Measurements from ENCODE around the gene AKNA. TPM values are rescaled to one million over a fixed set of nuclear protein-coding genes. Genes with fewer than 3 reads are reported as not detected.

AKNA gene
- total and polyA plus RNA-seq, 2 donors (not counting 1 experiment from before 2014, with no cell fraction given): 178 to 407 TPM

DNA sequence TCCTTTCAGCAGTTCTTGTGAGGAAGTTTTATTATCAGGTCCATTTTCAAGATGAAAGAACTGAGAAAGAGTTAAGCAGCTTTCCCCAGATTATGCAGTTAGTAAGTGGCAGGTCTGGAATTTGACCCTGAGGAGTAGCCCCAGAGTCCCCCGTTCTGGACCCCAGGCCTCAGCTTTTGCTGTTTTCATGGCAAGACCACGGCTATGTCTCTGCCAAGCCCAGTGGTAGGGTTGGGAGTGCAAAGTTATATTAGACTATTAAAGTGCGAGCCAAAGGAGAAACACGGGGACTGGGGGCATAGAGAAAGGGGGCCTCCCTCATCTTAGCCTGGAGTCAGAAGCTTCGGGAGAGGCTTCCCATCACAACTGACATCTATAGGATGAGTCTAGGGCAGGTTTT, 84.2 kb downstream of the AKNA start:
- Mint-ChIP-seq H3K27ac (no peak overlapping the region), H3K4me1 (peaks cover 3% of the 10 kb centered on the region), H3K27me3 (peaks cover 4% of the 10 kb centered on the region), H3K4me3 (no peak overlapping the region), H3K9me3 (ENCODE audit: insufficient read depth) (no peaks in the 10 kb centered on the region)
- H2AFZ ChIP-seq (ENCODE audit: insufficient read depth, low read depth, low read length, poor library complexity, severe bottlenecking): no peak overlapping the region
- H3K36me3 ChIP-seq (replicated peaks in 1 of 2; ENCODE audit: control extremely low read depth in 1 of 2, control insufficient read depth in 1 of 2, extremely low read depth in 1 of 2, insufficient read depth in 2 of 2, low read length in 1 of 2): no peaks in the 10 kb centered on the region
- 100% methylated on average over 1 of the region's 5 CpGs for WGBS (ENCODE audit: insufficient coverage)
- no peaks in the 10 kb centered on the region for H3K79me2 ChIP-seq (ENCODE audit: control insufficient read depth, insufficient read depth, low read length)
- TF ChIP-seq EZH2 (IDR thresholded peaks at IDR 0.05; ENCODE audit: borderline replicate concordance, insufficient read depth, low read depth, low read length, poor library complexity, severe bottlenecking) (no peak), CTCF (IDR thresholded peaks at IDR 0.05) (no peak)
- DNase-seq (no peak), ATAC-seq (ENCODE audit: low read depth) (no peak)
- ChIA-PET POLR2A (no interaction called here), CTCF (interaction anchor here (0.7 to 1.1 kb wide), 2 partner anchors 18 to 220 kb away, joined by 3 to 4 read pairs; no protein-coding TSS in a partner anchor)
- H3K27me3 ChIP-seq (replicated peaks in 1 of 4; ENCODE audit: control extremely low read depth in 1 of 4, control insufficient read depth in 3 of 4, insufficient read depth in 4 of 4, low read length in 3 of 4): peaks cover 0 to 8% (median 1%) of the 10 kb centered on the region in 4 experiments
- no peak overlapping the region for H3K4me3 ChIP-seq (ENCODE audit: control extremely low read depth in 1 of 5, extremely low read depth in 1 of 5, insufficient read depth in 1 of 5, low read depth in 2 of 5, low read length in 4 of 5)
- H3K9me3 ChIP-seq (ENCODE audit: control extremely low read depth in 1 of 3, control insufficient read depth in 2 of 3, insufficient read depth in 1 of 3, low read length in 2 of 3): no peaks in the 10 kb centered on the region
- H3K4me1 ChIP-seq (ENCODE audit: control insufficient read depth in 2 of 2, insufficient read depth in 2 of 2, low read length in 2 of 2): peaks cover 0 to 6% of the 10 kb centered on the region in 2 donors
- H3K9ac ChIP-seq (ENCODE audit: low read length): no peak overlapping the region
- intact Hi-C loops (cut with micrococcal nuclease): no loop called here
- no peak overlapping the region for H3K4me2 ChIP-seq (replicated peaks; ENCODE audit: low read depth, low read length, poor library complexity, severe bottlenecking)
- no peak overlapping the region for H3K27ac ChIP-seq (ENCODE audit: low read length in 2 of 2)
- no peaks in the 10 kb centered on the region for H4K20me1 ChIP-seq (ENCODE audit: control insufficient read depth, insufficient read depth, low read length, poor library complexity, severe bottlenecking)

DNA sequence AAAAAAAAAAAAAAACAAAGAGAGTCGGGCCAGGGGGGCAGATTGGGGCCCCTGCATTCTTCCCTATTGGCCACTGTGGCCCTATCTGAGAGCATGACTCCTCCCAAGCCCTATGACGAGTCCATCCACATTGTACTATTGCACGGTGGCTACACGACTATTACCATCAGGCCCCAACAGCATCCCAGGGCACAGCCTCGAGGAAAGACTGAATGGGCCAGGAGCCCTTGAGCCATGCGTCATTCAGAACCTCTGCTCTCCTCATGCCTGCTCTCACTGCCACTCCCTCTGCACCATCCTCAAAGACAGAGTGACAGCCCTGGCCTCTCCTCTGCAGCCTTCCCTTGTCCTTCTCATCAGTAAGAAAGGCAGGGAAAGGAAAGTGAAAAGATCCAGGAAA, 85.1 kb downstream of the AKNA start:
- ChIA-PET CTCF (interaction anchor here (1.2 kb wide), 1 partner anchor 9 kb away, joined by 3 read pairs; no protein-coding TSS in a partner anchor), POLR2A (no interaction called here)
- no peak overlapping the region for H2AFZ ChIP-seq (ENCODE audit: insufficient read depth, low read depth, low read length, poor library complexity, severe bottlenecking)
- H3K9ac ChIP-seq (ENCODE audit: low read length): no peak overlapping the region
- H3K27ac Mint-ChIP-seq: no peak overlapping the region
- WGBS (ENCODE audit: insufficient coverage): 98% methylated on average over 4 of the region's 6 CpGs
- intact Hi-C loops (cut with micrococcal nuclease): no loop called here
- no peaks in the 10 kb centered on the region for H3K79me2 ChIP-seq (ENCODE audit: control insufficient read depth, insufficient read depth, low read length)
- no peaks in the 10 kb centered on the region for H3K9me3 ChIP-seq (ENCODE audit: control extremely low read depth in 1 of 3, control insufficient read depth in 2 of 3, insufficient read depth in 1 of 3, low read length in 2 of 3)
- peaks cover 4% of the 10 kb centered on the region for H3K27me3 Mint-ChIP-seq
- no peak overlapping the region for H3K4me2 ChIP-seq (replicated peaks; ENCODE audit: low read depth, low read length, poor library complexity, severe bottlenecking)
- no peaks in the 10 kb centered on the region for H4K20me1 ChIP-seq (ENCODE audit: control insufficient read depth, insufficient read depth, low read length, poor library complexity, severe bottlenecking)
- ATAC-seq (ENCODE audit: low read depth): no peak
- no peak overlapping the region for H3K27ac ChIP-seq (ENCODE audit: low read length in 2 of 2)
- H3K4me3 Mint-ChIP-seq: no peak overlapping the region
- peaks cover 0 to 8% (median 1%) of the 10 kb centered on the region in 4 experiments for H3K27me3 ChIP-seq (replicated peaks in 1 of 4; ENCODE audit: control extremely low read depth in 1 of 4, control insufficient read depth in 3 of 4, insufficient read depth in 4 of 4, low read length in 3 of 4)
- peaks cover 0 to 6% of the 10 kb centered on the region in 2 donors for H3K4me1 ChIP-seq (ENCODE audit: control insufficient read depth in 2 of 2, insufficient read depth in 2 of 2, low read length in 2 of 2)
- peaks cover 3% of the 10 kb centered on the region for H3K4me1 Mint-ChIP-seq
- H3K9me3 Mint-ChIP-seq (ENCODE audit: insufficient read depth): no peaks in the 10 kb centered on the region
- H3K4me3 ChIP-seq (ENCODE audit: control extremely low read depth in 1 of 5, extremely low read depth in 1 of 5, insufficient read depth in 1 of 5, low read depth in 2 of 5, low read length in 4 of 5): no peak overlapping the region
- TF ChIP-seq CTCF (IDR thresholded peaks at IDR 0.05) (no peak), EZH2 (IDR thresholded peaks at IDR 0.05; ENCODE audit: borderline replicate concordance, insufficient read depth, low read depth, low read length, poor library complexity, severe bottlenecking) (no peak)
- H3K36me3 ChIP-seq (replicated peaks in 1 of 2; ENCODE audit: control extremely low read depth in 1 of 2, control insufficient read depth in 1 of 2, extremely low read depth in 1 of 2, insufficient read depth in 2 of 2, low read length in 1 of 2): no peaks in the 10 kb centered on the region
- no peak for DNase-seq
